Smooth muscle cell (in vitro differentiated cells): ENCODE measurements around the gene BMAL1. TPM values are rescaled to one million over a fixed set of nuclear protein-coding genes. Genes with fewer than 3 reads are reported as not detected.
A peak's percentile ranks its signal among the peaks of the same experiment; 100 is the strongest.

Source experiments
- DNase-seq: peaks from one replicate; lab custom pipeline; 2025; ENCODE audit not compliant: unreplicated experiment; lab: John Stamatoyannopoulos, UW
- H2AFZ ChIP-seq: fragments of 200-600 bp; sonication (generic); 2 replicates; pipeline ENCODE4 v1.6.0; 2016; ENCODE audit warnings: antibody characterized with exemption, low read depth, mild to moderate bottlenecking
- H3F3A ChIP-seq: fragments of 200-600 bp; sonication (generic); 2 replicates; pipeline ENCODE4 v1.6.0; 2017; ENCODE audit warnings: antibody characterized with exemption, low read depth
- H3K27ac ChIP-seq: fragments of 200-600 bp; sonication (generic); 2 replicates; pipeline ENCODE4 v1.5.1; 2016; ENCODE audit warnings: low read depth, mild to moderate bottlenecking
- H3K27me3 ChIP-seq: fragments of 200-600 bp; sonication (generic); 2 replicates; pipeline ENCODE4 v1.6.1; 2016; ENCODE audit warnings: low read depth, mild to moderate bottlenecking
- H3K36me3 ChIP-seq: fragments of 200-600 bp; sonication (generic); 2 replicates; pipeline ENCODE4 v1.5.1; 2016; ENCODE audit warnings: low read depth
- H3K4me1 ChIP-seq: fragments of 200-600 bp; sonication (generic); 2 replicates; pipeline ENCODE4 v1.5.1; 2016; ENCODE audit warnings: low read depth
- H3K4me2 ChIP-seq: fragments of 200-600 bp; sonication (generic); 2 replicates; pipeline ENCODE4 v1.6.0; 2016; ENCODE audit warnings: mild to moderate bottlenecking
- H3K4me3 ChIP-seq: fragments of 200-600 bp; sonication (generic); 2 replicates; pipeline ENCODE4 v1.5.1; 2016; ENCODE audit warnings: mild to moderate bottlenecking
- H3K79me2 ChIP-seq: fragments of 200-600 bp; sonication (generic); 2 replicates; pipeline ENCODE4 v1.6.0; 2016; ENCODE audit warnings: low read depth, mild to moderate bottlenecking
- H3K9ac ChIP-seq: fragments of 200-600 bp; sonication (generic); 2 replicates; pipeline ENCODE4 v1.6.0; 2016; ENCODE audit warnings: low read depth
- H3K9me3 ChIP-seq: fragments of 200-600 bp; sonication (generic); replicated peaks from 2 replicates; pipeline ENCODE4 v1.5.1; 2016; ENCODE audit warnings: low read depth
- H4K20me1 ChIP-seq: fragments of 200-600 bp; sonication (generic); 2 replicates; pipeline ENCODE4 v1.6.0; 2016; ENCODE audit warnings: low read depth
- CTCF ChIP-seq: fragments of 200-600 bp; sonication (generic); IDR thresholded peaks from 2 replicates; pipeline ENCODE4 v1.5.1; 2017; ENCODE audit warnings: borderline replicate concordance, mild to moderate bottlenecking, antibody characterized with exemption; ENCODE audit not compliant: insufficient read depth, poor library complexity, severe bottlenecking
- WGBS: methylation state at CpG from one replicate; pipeline ENCODE4 v1.1.7; 2016; ENCODE audit warnings: low lambda C conversion rate; 5-methylcytosine and 5-hydroxymethylcytosine counted together
- polyA plus RNA-seq: library from polyadenylated mRNA; unstranded; fragments of >200 nt; fragmentation: Nextera tagmentation; extraction: Ambion mirVana; gene quantifications from 2 replicates; pipeline ENCODE4 v1.2.1, GENCODE V29; 2016
- total RNA-seq: library from RNA; depleted of rRNA; stranded (reverse); fragments of >200 nt; gene quantifications from 2 replicates; pipeline ENCODE4 v1.2.3, GENCODE V29; 2014

The BMAL1 gene
- total and polyA plus RNA-seq, 2 experiments from 2014 or later, result 9.9 to 24.5 TPM

DNA sequence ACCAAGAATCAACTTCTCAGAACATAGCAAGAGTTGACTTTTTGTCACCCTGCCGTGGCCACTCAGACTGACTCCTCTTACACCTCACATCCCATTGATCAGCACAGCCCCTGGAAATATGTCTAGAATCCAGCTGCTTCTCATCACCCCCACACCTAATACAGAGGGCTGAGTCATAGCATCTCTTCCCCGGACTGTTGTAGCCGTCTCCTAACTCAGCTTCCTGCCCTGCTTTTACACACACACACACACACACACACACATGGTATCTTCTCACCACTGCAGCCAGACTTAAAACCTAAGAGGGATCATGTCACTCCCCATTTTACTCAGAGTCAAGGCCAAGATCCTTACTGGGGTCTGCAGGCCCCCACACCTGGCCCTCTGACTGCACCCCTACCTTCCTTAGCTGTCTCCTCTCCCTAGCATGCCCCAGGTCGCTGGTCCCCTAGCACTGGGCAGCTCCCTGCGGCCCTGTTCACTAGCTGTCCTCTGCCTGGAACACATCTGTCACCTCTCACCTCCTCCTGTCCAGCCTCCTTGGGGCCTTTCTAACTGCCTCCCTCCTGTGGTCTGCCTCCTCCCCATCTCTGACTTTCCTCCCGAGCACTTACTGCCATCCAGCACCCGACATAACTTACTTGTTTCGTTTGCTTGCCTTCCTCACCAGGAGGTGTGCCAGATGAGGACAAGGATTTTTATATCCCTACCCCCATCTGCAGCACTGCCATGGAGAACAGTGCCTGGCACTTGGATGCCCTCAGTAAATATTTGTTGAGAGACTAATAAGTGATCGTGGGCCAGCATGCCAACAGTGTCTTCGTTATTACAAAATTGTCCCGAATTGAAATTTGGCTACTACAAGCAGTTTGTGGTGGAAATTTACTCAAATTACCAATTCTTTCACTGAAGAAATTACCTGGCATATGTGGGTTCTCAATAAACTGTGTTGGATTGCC lies 61.9 kb downstream of the BMAL1 start:
- H3K9me3 ChIP-seq, result no peaks in the 10 kb centered on the region
- no peak for DNase-seq
- H3K36me3 ChIP-seq, result no peaks in the 10 kb centered on the region
- 43% methylated on average over 11 of the region's 11 CpGs for WGBS
- H3K4me2 ChIP-seq, result peak overlapping the region; percentile 68
- H3K27me3 ChIP-seq, result no peaks in the 10 kb centered on the region
- H3K79me2 ChIP-seq, result no peaks in the 10 kb centered on the region
- no peak overlapping the region for H2AFZ ChIP-seq
- peaks cover 3% of the 10 kb centered on the region for H4K20me1 ChIP-seq
- H3K4me3 ChIP-seq, result no peak overlapping the region
- H3F3A ChIP-seq, result peaks cover 8% of the 10 kb centered on the region
- H3K4me1 ChIP-seq, result no peaks in the 10 kb centered on the region
- peak overlapping the region; percentile 75 for H3K27ac ChIP-seq
- H3K9ac ChIP-seq, result peak overlapping the region; percentile 6
- TF ChIP-seq CTCF, result no peak

DNA sequence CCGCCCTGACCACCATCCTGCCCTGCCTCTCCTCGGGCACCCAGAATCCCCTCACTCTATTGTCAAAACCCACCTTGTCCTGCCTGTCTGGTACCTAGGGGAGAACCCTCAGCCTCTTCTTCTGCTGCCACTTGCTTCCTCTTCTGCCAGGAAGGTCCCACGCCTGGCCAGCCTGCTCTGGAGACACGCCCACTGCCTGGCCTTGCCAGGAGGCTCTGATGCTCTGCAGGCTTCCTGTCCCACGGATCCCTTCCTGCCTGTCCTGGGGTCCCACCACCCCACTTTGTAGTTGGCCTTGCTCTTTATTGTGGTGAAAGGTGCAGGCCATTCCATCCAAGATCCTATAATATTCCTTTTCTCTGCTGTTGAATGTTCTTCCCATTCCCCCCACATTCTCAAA lies 63.4 kb downstream of the BMAL1 start:
- TF ChIP-seq CTCF, result no peak
- peaks cover 7% of the 10 kb centered on the region for H3F3A ChIP-seq
- peaks cover 3% of the 10 kb centered on the region for H3K79me2 ChIP-seq
- H4K20me1 ChIP-seq, result peaks cover 4% of the 10 kb centered on the region
- no peaks in the 10 kb centered on the region for H3K4me1 ChIP-seq
- no peak overlapping the region for H2AFZ ChIP-seq
- H3K4me2 ChIP-seq, result no peak overlapping the region
- H3K9ac ChIP-seq, result no peak overlapping the region
- DNase-seq, result no peak
- 79% methylated on average over 5 of the region's 5 CpGs for WGBS
- H3K9me3 ChIP-seq, result no peaks in the 10 kb centered on the region
- no peak overlapping the region for H3K27ac ChIP-seq
- no peaks in the 10 kb centered on the region for H3K36me3 ChIP-seq
- H3K4me3 ChIP-seq, result no peak overlapping the region
- H3K27me3 ChIP-seq, result no peaks in the 10 kb centered on the region

DNA sequence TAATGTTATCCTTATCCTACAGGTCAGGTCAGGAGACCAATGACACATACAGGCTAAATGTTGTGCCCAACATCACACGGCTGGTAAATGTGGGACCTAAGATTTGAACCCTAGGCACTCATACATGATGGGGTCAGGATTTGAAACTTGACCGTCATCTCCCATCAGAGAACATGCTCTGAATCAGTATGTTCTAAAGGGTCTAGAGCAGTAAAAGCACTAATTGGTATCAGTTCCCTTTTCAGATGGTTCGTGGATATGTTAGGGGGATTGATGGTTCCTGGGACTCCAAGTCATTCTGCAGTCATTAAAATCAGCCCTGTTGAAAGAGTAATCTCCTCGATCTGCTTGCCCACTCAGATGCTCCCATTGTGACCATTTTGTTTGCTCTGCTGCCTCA lies 65.5 kb downstream of the BMAL1 start:
- H3K27ac ChIP-seq, result no peak overlapping the region
- no peaks in the 10 kb centered on the region for H3K4me1 ChIP-seq
- no peak for DNase-seq
- H3K79me2 ChIP-seq, result peaks cover 3% of the 10 kb centered on the region
- H3K27me3 ChIP-seq, result no peaks in the 10 kb centered on the region
- 89% methylated on average over 4 of the region's 4 CpGs for WGBS
- H3F3A ChIP-seq, result no peaks in the 10 kb centered on the region
- no peaks in the 10 kb centered on the region for H3K9me3 ChIP-seq
- H4K20me1 ChIP-seq, result peaks cover 4% of the 10 kb centered on the region
- H3K36me3 ChIP-seq, result no peaks in the 10 kb centered on the region
- no peak overlapping the region for H2AFZ ChIP-seq
- no peak overlapping the region for H3K4me2 ChIP-seq
- no peak for TF ChIP-seq CTCF
- H3K4me3 ChIP-seq, result no peak overlapping the region
- no peak overlapping the region for H3K9ac ChIP-seq
